HEK293 (cell line): ENCODE results near the gene HSD17B12.

Experiments used
- CTCF ChIA-PET: fragments of 350-600 bp; formaldehyde crosslinking; extraction: SDS; loops from one replicate; lab custom pipeline; 2021; ENCODE audit warnings: antibody characterized with exemption; lab: Yijun Ruan, JAX
- POLR2A ChIA-PET: fragments of 300-600 bp; formaldehyde crosslinking; extraction: SDS; loops from one replicate; lab custom pipeline; 2020; ENCODE audit warnings: antibody characterized with exemption, inconsistent platforms; lab: Yijun Ruan, JAX
- H3K27ac ChIP-seq: fragments of 200-500 bp; sonication (Bioruptor generic); 2 replicates; pipeline ENCODE4 v1.5.1; 2014; ENCODE audit warnings: low read depth, low read length, control low read depth, inconsistent platforms; ENCODE audit errors: extremely low read depth
- H3K36me3 ChIP-seq, 2 experiments: fragments of 200-500 bp in 1 of 2; sonication (Bioruptor generic) in 1 of 2; 1 replicate in 1 of 2; 2 replicates in 1 of 2; pipeline ENCODE4 v1.5.1; 2014 to 2017; ENCODE audit warnings: inconsistent platforms in 2 of 2, low read length in 2 of 2; ENCODE audit not compliant: control insufficient read depth in 2 of 2, insufficient read depth in 1 of 2
- H3K4me1 ChIP-seq: fragments of 200-500 bp; sonication (Bioruptor generic); 2 replicates; pipeline ENCODE4 v1.5.1; 2014; ENCODE audit warnings: mild to moderate bottlenecking, low read length, inconsistent platforms; ENCODE audit not compliant: control insufficient read depth, insufficient read depth
- H3K4me3 ChIP-seq: 2 replicates; pipeline ENCODE4 v1.5.1; 2011; ENCODE audit warnings: low read depth, mild to moderate bottlenecking, control low read depth, low read length, moderate library complexity
- H3K9me3 ChIP-seq: fragments of 200-500 bp; sonication (Bioruptor generic); 2 replicates; pipeline ENCODE4 v1.5.1; 2014; ENCODE audit warnings: low read depth, low read length, inconsistent platforms; ENCODE audit not compliant: control insufficient read depth, insufficient read depth
- KLF10 ChIP-seq: fragments of 450-650 bp; IDR thresholded peaks from 2 replicates; pipeline ENCODE4 v1.5.1; 2018; ENCODE audit warnings: missing biosample characterization, mild to moderate bottlenecking, missing genetic modification characterization
- PRDM2 ChIP-seq: fragments of 450-650 bp; formaldehyde crosslinking; IDR thresholded peaks from 2 replicates; pipeline ENCODE4 v1.5.1; 2016; ENCODE audit warnings: missing biosample characterization, missing genetic modification characterization, borderline replicate concordance
- SCRT1 ChIP-seq: fragments of 450-650 bp; formaldehyde crosslinking; IDR thresholded peaks from 2 replicates; pipeline ENCODE4 v1.5.1; 2016; ENCODE audit warnings: missing biosample characterization, missing genetic modification characterization, borderline replicate concordance
- ZBTB20 ChIP-seq: fragments of 450-650 bp; formaldehyde crosslinking; IDR thresholded peaks from 2 replicates; pipeline ENCODE4 v1.5.1; 2016; ENCODE audit warnings: missing biosample characterization, missing genetic modification characterization
- ZEB2 ChIP-seq: fragments of 450-650 bp; formaldehyde crosslinking; IDR thresholded peaks from 2 replicates; pipeline ENCODE4 v1.5.1; 2016; ENCODE audit warnings: missing biosample characterization, missing genetic modification characterization
- ZNF121 ChIP-seq: fragments of 450-650 bp; formaldehyde crosslinking; IDR thresholded peaks from 2 replicates; pipeline ENCODE4 v1.5.1; 2016; ENCODE audit warnings: missing biosample characterization, missing genetic modification characterization
- ZNF148 ChIP-seq: fragments of 450-650 bp; formaldehyde crosslinking; IDR thresholded peaks from 2 replicates; pipeline ENCODE4 v1.5.0; 2017; ENCODE audit warnings: missing biosample characterization, missing genetic modification characterization, borderline replicate concordance
- ZNF311 ChIP-seq: fragments of 450-650 bp; formaldehyde crosslinking; IDR thresholded peaks from 2 replicates; pipeline ENCODE4 v1.5.1; 2017; ENCODE audit warnings: missing biosample characterization, missing genetic modification characterization, borderline replicate concordance
- ZNF394 ChIP-seq: fragments of 450-650 bp; formaldehyde crosslinking; IDR thresholded peaks from 2 replicates; pipeline ENCODE4 v1.5.1; 2016; ENCODE audit warnings: missing biosample characterization, missing genetic modification characterization, mild to moderate bottlenecking, moderate library complexity, borderline replicate concordance
- ZNF398 ChIP-seq: fragments of 450-650 bp; formaldehyde crosslinking; IDR thresholded peaks from 2 replicates; pipeline ENCODE4 v1.5.1; 2017; ENCODE audit warnings: missing biosample characterization, missing genetic modification characterization
- ZNF530 ChIP-seq: fragments of 450-650 bp; formaldehyde crosslinking; IDR thresholded peaks from 2 replicates; pipeline ENCODE4 v1.5.1; 2016; ENCODE audit warnings: low read depth, missing biosample characterization, missing genetic modification characterization
- ZNF544 ChIP-seq: fragments of 450-650 bp; formaldehyde crosslinking; IDR thresholded peaks from 2 replicates; pipeline ENCODE4 v1.5.0; 2017; ENCODE audit warnings: missing biosample characterization, missing genetic modification characterization
- ZNF560 ChIP-seq: fragments of 450-650 bp; formaldehyde crosslinking; IDR thresholded peaks from 2 replicates; pipeline ENCODE4 v1.5.1; 2017; ENCODE audit warnings: missing biosample characterization, missing genetic modification characterization, borderline replicate concordance
- ZNF658 ChIP-seq: fragments of 450-650 bp; formaldehyde crosslinking; IDR thresholded peaks from 2 replicates; pipeline ENCODE4; 2016; ENCODE audit warnings: missing biosample characterization, missing genetic modification characterization
- ZNF830 ChIP-seq: fragments of 450-650 bp; IDR thresholded peaks from 2 replicates; pipeline ENCODE4 v1.5.0; 2018; ENCODE audit warnings: missing biosample characterization, missing genetic modification characterization, low read depth, mild to moderate bottlenecking, moderate library complexity
- ZNF837 ChIP-seq: fragments of 450-650 bp; formaldehyde crosslinking; IDR thresholded peaks from 2 replicates; pipeline ENCODE4 v1.5.1; 2016; ENCODE audit warnings: missing biosample characterization, missing genetic modification characterization

HSD17B12 gene

GRCh38 chr11:43688394-43688793 is 7.9 kb downstream of the HSD17B12 start:
- H3K36me3 ChIP-seq: peaks cover 0 to 22% of the 10 kb centered on the region in 2 experiments; a peak in 2 of 3 replicates
- POLR2A ChIA-PET: no interaction called here

More at GRCh38 chr11:43688394-43688793, 7.9 kb downstream of the HSD17B12 start:
- CTCF ChIA-PET: interaction anchor here (0.7 kb wide), 1 partner anchor 229 kb away, joined by 3 read pairs; no protein-coding TSS in a partner anchor
- no peak overlapping the region for H3K27ac ChIP-seq
- no peaks in the 10 kb centered on the region for H3K9me3 ChIP-seq
- TF ChIP-seq ZNF837 (tag by site-specific recombination): no peak
- no peak for TF ChIP-seq ZNF311 (tag by site-specific recombination)
- TF ChIP-seq ZNF544: no peak
- TF ChIP-seq ZNF560 (tag by site-specific recombination): no peak
- no peak for TF ChIP-seq PRDM2
- no peak for TF ChIP-seq ZNF394 (tag by site-specific recombination)
- no peak for TF ChIP-seq ZNF658 (tag by site-specific recombination)
- no peak for TF ChIP-seq ZNF530 (tag by site-specific recombination)
- no peak for TF ChIP-seq ZBTB20
- TF ChIP-seq ZEB2 (tag by site-specific recombination): no peak
- TF ChIP-seq ZNF121 (tag by site-specific recombination): no peak
- no peak for TF ChIP-seq SCRT1 (tag by site-specific recombination)
- TF ChIP-seq ZNF398: no peak
- TF ChIP-seq ZNF148 (tag by site-specific recombination): no peak
- TF ChIP-seq KLF10 (tag by site-specific recombination): no peak
- no peak for TF ChIP-seq ZNF830 (tag by site-specific recombination)
- TF ChIP-seq, all 188 proteins: peak for 0
- no peak overlapping the region for H3K4me3 ChIP-seq
- H3K4me1 ChIP-seq: no peaks in the 10 kb centered on the region
